Heart left ventricle (tissue), 16 donors: ENCODE measurements around the gene CCIN. TPM values are rescaled to one million over a fixed set of nuclear protein-coding genes. Genes with fewer than 3 reads are reported as not detected.

Experiments
- ATAC-seq, 4 donors: fragments of 200-7000 bp; cut with Tn5 transposase; one replicate each; pipeline ENCODE4 v1.9.1; 2020 to 2022; ENCODE audit warnings: moderate library complexity in 4 of 4, mild to moderate bottlenecking in 3 of 4, moderate number of reproducible peaks in 1 of 4
- DNase-seq, 5 donors: peaks; one replicate each; pipeline ENCODE4 v3.0.0-alpha.2; 2020
- H3K27ac ChIP-seq, 12 donors: fragments of 200-600 bp; sonication (generic) in 4 of 12; one replicate each; pipeline versions ENCODE4 v1.5.0 to v1.8.0; 2016 to 2022; ENCODE audit warnings: mild to moderate bottlenecking in 2 of 12
- H3K27me3 ChIP-seq, 9 donors: fragments of 200-600 bp; sonication (generic) in 2 of 9; one replicate each; pipeline versions ENCODE4 v1.5.1 to v1.8.0; 2016 to 2022; ENCODE audit warnings: mild to moderate bottlenecking in 3 of 9
- H3K36me3 ChIP-seq, 9 donors: fragments of 200-600 bp; sonication (generic) in 2 of 9; one replicate each; pipeline versions ENCODE4 v1.5.0 to v1.8.0; 2018 to 2022; ENCODE audit warnings: mild to moderate bottlenecking in 2 of 9
- H3K4me1 ChIP-seq, 12 donors: fragments of 200-600 bp; sonication (generic) in 4 of 12; one replicate each; pipeline versions ENCODE4 v1.5.0 to v1.8.0; 2016 to 2022; ENCODE audit warnings: mild to moderate bottlenecking in 3 of 12
- H3K4me3 ChIP-seq, 12 donors: fragments of 200-600 bp; sonication (generic) in 4 of 12; one replicate each; pipeline versions ENCODE4 v1.5.0 to v1.8.0; 2017 to 2022; ENCODE audit warnings: mild to moderate bottlenecking in 9 of 12, moderate library complexity in 4 of 12
- H3K9me3 ChIP-seq, 12 donors: fragments of 200-600 bp; sonication (generic) in 4 of 12; one replicate each; pipeline versions ENCODE4 v1.5.0 to v1.8.0; 2016 to 2022; ENCODE audit warnings: mild to moderate bottlenecking in 1 of 12
- POLR2A ChIP-seq, 2 donors: fragments of 450-650 bp; IDR thresholded peaks; one replicate each; pipeline ENCODE4 v1.6.1; 2017; ENCODE audit warnings: antibody characterized with exemption in 2 of 2, mild to moderate bottlenecking in 2 of 2, moderate library complexity in 2 of 2
- WGBS, 4 donors: extraction: QIAGEN DNeasy Blood & Tissue Kit in 2 of 4; methylation state at CpG; one replicate each; pipeline versions ENCODE4 v1.1.5 to v1.1.7; 2013 to 2018; 5-methylcytosine and 5-hydroxymethylcytosine counted together
- intact Hi-C, 10 donors: fragments of 100-400 bp; cut with DNase I; formaldehyde crosslinking; loops; one replicate each; pipeline versions ENCODE4 v1.11.1 to v1.14.2; 2022
- polyA plus RNA-seq, 2 donors: library from polyadenylated mRNA; stranded (reverse); fragments of 200-250 nt; gene quantifications; one replicate each; pipeline ENCODE4 v1.2.3, GENCODE V29; 2013
- total RNA-seq, 9 donors: library from RNA; depleted of rRNA in 2 of 9; stranded (reverse); fragments of >200 nt in 2 of 9; fragmentation: NEBNext Ultra II Directional in 3 of 9; extraction: Animal tissue kit (Norgen Biotek cat#: 25700) in 3 of 9; gene quantifications; one replicate each; pipeline versions ENCODE4 v1.1.0 to v1.2.4, GENCODE V29; 2016 to 2023
- TF ChIP-seq, protein P1 (sequence below), 12 donors: fragments of 200-600 bp; sonication (generic) in 4 of 12; IDR thresholded peaks; one replicate each; pipeline versions ENCODE4 v1.5.0 to v1.8.0; 2018 to 2022; ENCODE audit warnings: antibody characterized with exemption in 12 of 12, mild to moderate bottlenecking in 5 of 12
- donor health status: ischemic (EF 13 %, LVEDD 7.1; RV severe dilation, severe dysfunction).
- donor health status: healthy with polysubstance abuse.
- donor health status: DM: no; HTN: yes; CAD: no.
- donor health status: DM: no; HTN: no; CAD: no.
- donor health status: ischemic (EF 25% LVEDD 6.9; RV normal size, moderate dysfunction).
- donor health status: ischemic (EF 25% LVEDD 5.7; RV mildly dilated, moderate dysfunction).
- donor health status: healthy.
- donor health status: DM: yes; HTN: yes; CAD: no.
- donor health status: ischemic (EF 35%, LVEDD 5.7; RV mildly dilated, moderate dysfunction).
- donor health status: nonischemic (EF 11% LVEDD 7.7; RV severe dilation, severe dysfunction).
- donor health status: DM: yes; HTN: yes; CAD: no.
- donor health status: PGD.
- donor health status: ischemic (EF 29% LVEDD 5.4; RV normal size, mild dysfunction).
- donor health status: nonischemic (EF 23%, LVEDD 6.1; RV moderate dilation, normal function).

CCIN gene
- total and polyA plus RNA-seq, 11 donors = 0.09 to 0.25 (median 0.16) TPM; not detected in 6

DNA sequence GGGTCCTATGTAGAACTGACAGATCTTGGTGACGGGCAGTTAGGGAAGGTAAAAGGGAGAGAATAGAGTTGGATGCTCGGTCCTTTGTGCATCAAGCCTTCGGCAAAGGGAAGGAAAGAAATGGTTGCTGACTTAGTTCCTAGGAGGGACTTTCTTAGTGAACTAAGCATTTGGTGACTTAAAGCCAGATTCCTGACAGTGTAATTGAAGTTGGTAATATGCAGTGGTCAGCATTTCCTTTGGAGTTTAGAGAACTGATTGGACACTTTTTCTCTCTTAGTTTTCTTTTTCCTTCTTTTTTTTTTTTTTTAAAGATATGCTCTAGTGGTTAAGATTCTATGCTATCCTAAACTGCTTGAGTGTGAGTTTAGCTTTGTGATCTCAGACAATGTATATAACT is 23.8 kb downstream of the CCIN start:
- H3K4me3 ChIP-seq = peak overlapping the region in 9 of 12 donors; percentile 11 to 99 (median 88)
- no peak for DNase-seq
- 64 to 77% (median 70%) methylated on average over 3 of the region's 3 CpGs for WGBS, 4 donors
- intact Hi-C loops = loop anchor here in 5 of 10 donors (5.0 to 10.0 kb wide), 3 partner anchors 134 to 142 kb away; no protein-coding TSS in a partner anchor
- peaks cover 16 to 49% (median 40%) of the 10 kb centered on the region in 12 donors for H3K4me1 ChIP-seq
- H3K27ac ChIP-seq = peak overlapping the region in 1 of 12 donors; percentile 95
- peaks cover 0 to 41% (median 8%) of the 10 kb centered on the region in 9 donors for H3K36me3 ChIP-seq
- ATAC-seq = no peak
- no peaks in the 10 kb centered on the region for H3K27me3 ChIP-seq
- no peak for TF ChIP-seq POLR2A (IDR thresholded peaks at IDR 0.05)
- TF ChIP-seq, protein P1, sequence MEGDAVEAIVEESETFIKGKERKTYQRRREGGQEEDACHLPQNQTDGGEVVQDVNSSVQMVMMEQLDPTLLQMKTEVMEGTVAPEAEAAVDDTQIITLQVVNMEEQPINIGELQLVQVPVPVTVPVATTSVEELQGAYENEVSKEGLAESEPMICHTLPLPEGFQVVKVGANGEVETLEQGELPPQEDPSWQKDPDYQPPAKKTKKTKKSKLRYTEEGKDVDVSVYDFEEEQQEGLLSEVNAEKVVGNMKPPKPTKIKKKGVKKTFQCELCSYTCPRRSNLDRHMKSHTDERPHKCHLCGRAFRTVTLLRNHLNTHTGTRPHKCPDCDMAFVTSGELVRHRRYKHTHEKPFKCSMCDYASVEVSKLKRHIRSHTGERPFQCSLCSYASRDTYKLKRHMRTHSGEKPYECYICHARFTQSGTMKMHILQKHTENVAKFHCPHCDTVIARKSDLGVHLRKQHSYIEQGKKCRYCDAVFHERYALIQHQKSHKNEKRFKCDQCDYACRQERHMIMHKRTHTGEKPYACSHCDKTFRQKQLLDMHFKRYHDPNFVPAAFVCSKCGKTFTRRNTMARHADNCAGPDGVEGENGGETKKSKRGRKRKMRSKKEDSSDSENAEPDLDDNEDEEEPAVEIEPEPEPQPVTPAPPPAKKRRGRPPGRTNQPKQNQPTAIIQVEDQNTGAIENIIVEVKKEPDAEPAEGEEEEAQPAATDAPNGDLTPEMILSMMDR (IDR thresholded peaks at IDR 0.05) = no peak
- no peaks in the 10 kb centered on the region for H3K9me3 ChIP-seq

GRCh38 chr9:36194326-36195000 is 25.3 kb downstream of the CCIN start:
- no peak for DNase-seq
- Histone ChIP-seq H3K36me3 (peaks cover 0 to 55% (median 22%) of the 10 kb centered on the region in 9 donors), H3K4me3 (peak overlapping the region in 1 of 12 donors; percentile 99), H3K27ac (no peak overlapping the region), H3K4me1 (peaks cover 16 to 49% (median 40%) of the 10 kb centered on the region in 12 donors), H3K9me3 (no peaks in the 10 kb centered on the region), H3K27me3 (no peaks in the 10 kb centered on the region)
- 45 to 54% (median 50%) methylated on average over 4 of the region's 4 CpGs for WGBS, 4 donors
- no peak for TF ChIP-seq POLR2A (IDR thresholded peaks at IDR 0.05)
- TF ChIP-seq, protein P1 (IDR thresholded peaks at IDR 0.05) = no peak
- no peak for ATAC-seq
- intact Hi-C loops = loop anchor here in 5 of 10 donors (5.0 to 10.0 kb wide), 3 partner anchors 133 to 140 kb away; no protein-coding TSS in a partner anchor

DNA sequence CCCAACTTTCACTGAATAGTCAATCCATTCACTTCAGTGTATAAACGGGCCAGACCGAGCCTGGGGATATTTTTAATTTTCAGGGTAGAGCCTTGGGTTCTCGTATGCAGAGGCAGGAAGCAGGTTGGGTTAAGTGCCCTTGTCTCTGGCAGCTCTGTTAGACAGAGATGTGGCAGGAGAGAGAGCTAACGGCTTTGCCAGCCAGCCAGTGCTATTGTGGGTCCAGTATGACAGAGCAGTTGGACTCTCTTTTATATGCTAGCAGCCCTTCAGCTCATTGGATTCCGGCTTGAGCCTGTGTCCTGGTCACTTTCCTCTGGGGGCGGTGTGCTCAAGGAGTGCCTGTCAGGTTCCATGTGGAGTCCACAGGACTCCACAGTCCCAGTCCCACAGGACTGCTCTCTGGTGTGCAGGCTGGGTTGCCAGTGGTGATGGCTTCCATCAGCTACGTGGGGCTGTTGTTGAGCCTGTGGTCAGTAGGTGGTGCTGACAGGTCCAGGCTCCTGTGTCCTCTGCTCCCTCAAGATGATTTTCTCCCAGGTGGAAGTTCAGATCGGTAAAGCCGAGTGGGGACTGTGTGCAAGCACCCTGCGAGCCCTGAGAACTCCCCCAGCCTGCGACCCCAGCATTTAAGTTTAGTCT is 35.8 kb downstream of the CCIN start:
- Histone ChIP-seq H3K27ac (peak overlapping the region in 4 of 12 donors; percentile 26 to 53 (median 34)), H3K27me3 (no peaks in the 10 kb centered on the region), H3K9me3 (no peaks in the 10 kb centered on the region), H3K4me3 (no peak overlapping the region), H3K36me3 (peaks cover 0 to 100% (median 95%) of the 10 kb centered on the region in 9 donors), H3K4me1 (peaks cover 0 to 51% (median 36%) of the 10 kb centered on the region in 12 donors)
- DNase-seq = peak in 2 of 5 donors; percentile 42 to 49
- intact Hi-C loops = loop anchor here in 2 of 10 donors (5.0 to 10.0 kb wide), 3 partner anchors 50 to 122 kb away; partner anchors contain the start of gene GNE (in 1 of the 2)
- peak; percentile 43 to 82 (median 74) for ATAC-seq
- TF ChIP-seq, protein P1 (IDR thresholded peaks at IDR 0.05) = peak in 5 of 12 donors; percentile 10 to 40 (median 29)
- TF ChIP-seq POLR2A (IDR thresholded peaks at IDR 0.05) = no peak
- WGBS, 4 donors = 58 to 68% (median 66%) methylated on average over 10 to 11 of the region's 11 CpGs

- ATAC-seq (peak in 3 of 4 donors; percentile 17 to 24 (median 19)), DNase-seq (no peak)
- Histone ChIP-seq H3K27ac (peak overlapping the region in 9 of 12 donors; percentile 6 to 50 (median 31)), H3K27me3 (no peaks in the 10 kb centered on the region), H3K4me1 (peaks cover 0 to 68% (median 55%) of the 10 kb centered on the region in 12 donors), H3K36me3 (peaks cover 0 to 100% (median 84%) of the 10 kb centered on the region in 9 donors), H3K9me3 (no peaks in the 10 kb centered on the region), H3K4me3 (no peak overlapping the region)
- WGBS, 4 donors = 47 to 74% (median 59%) methylated on average over 4 of the region's 4 CpGs
- intact Hi-C loops = loop anchor here in 2 of 10 donors (5.0 to 10.0 kb wide), 3 partner anchors 48 to 120 kb away; partner anchors contain the start of gene GNE (in 1 of the 2)
- TF ChIP-seq, protein P1 (IDR thresholded peaks at IDR 0.05) = no peak
- TF ChIP-seq POLR2A (IDR thresholded peaks at IDR 0.05) = no peak
These were observed 37.8 kb downstream of the CCIN start for GRCh38 chr9:36207016-36207415.
